Measurements from ENCODE around the gene CYP19A1. TPM values are rescaled to one million over a fixed set of nuclear protein-coding genes. Genes with fewer than 3 reads are reported as not detected.

CYP19A1 gene
- total RNA-seq, 2 experiments from 2014 or later, result not detected

DNA sequence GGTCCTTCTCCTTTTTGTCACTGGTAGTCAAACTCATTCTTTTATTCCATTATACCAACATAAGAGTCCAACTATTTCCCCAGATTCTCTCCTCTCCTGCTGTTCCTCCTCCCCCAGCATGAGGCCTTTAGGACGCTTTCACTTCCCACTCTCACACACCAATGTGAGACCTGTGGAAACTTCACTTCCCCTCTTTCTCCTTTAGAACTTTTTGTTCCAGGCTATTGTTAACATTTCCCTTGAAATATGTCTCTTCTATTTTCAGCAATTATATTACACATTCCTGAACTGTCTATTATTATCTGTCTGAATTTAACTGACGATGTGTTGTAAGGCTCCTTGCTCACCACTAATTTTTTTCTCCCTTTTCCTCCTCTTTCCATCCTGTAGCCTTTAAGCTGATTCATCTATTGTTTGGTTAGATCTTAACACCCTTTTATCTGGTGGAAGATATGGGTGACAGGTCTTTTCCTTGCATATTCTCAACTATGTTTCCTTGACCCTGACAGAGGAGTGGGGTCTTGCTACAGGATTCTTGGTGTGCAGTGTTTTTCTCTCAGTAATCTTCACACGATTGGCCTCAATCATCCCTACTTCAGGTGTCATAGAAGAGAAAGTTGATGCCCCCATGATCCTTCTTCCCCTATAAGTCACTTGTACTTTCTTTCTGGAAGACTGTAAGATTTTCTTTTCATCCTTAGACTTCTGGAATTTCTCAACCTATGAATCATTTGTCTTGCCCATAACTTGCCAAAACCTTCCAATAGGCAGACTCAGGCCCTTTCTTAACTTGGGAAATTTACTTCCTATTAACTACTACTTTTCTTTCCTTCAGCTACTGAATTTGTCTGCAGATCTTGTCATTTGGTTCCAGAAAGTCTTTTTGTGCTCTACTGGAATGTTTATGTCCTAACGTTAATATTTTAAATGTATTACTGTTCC lies 5.9 kb downstream of the CYP19A1 start:
- Mint-ChIP-seq H3K4me3 (no peak overlapping the region), H3K9me3 (no peaks in the 10 kb centered on the region), H3K36me3 (ENCODE audit: low read depth) (no peaks in the 10 kb centered on the region), H3K27ac (no peak overlapping the region), H3K4me1 (ENCODE audit: low read depth) (no peaks in the 10 kb centered on the region), H3K27me3 (peaks cover 1% of the 10 kb centered on the region)
- no peak for DNase-seq
- intact Hi-C loops (cut with micrococcal nuclease), result no loop called here
- POLR2A ChIA-PET, result interaction anchor here (0.6 kb wide), 1 partner anchor 472 kb away, joined by 4 read pairs; no protein-coding TSS in a partner anchor
- no peak for ATAC-seq
- TF ChIP-seq, protein P1, sequence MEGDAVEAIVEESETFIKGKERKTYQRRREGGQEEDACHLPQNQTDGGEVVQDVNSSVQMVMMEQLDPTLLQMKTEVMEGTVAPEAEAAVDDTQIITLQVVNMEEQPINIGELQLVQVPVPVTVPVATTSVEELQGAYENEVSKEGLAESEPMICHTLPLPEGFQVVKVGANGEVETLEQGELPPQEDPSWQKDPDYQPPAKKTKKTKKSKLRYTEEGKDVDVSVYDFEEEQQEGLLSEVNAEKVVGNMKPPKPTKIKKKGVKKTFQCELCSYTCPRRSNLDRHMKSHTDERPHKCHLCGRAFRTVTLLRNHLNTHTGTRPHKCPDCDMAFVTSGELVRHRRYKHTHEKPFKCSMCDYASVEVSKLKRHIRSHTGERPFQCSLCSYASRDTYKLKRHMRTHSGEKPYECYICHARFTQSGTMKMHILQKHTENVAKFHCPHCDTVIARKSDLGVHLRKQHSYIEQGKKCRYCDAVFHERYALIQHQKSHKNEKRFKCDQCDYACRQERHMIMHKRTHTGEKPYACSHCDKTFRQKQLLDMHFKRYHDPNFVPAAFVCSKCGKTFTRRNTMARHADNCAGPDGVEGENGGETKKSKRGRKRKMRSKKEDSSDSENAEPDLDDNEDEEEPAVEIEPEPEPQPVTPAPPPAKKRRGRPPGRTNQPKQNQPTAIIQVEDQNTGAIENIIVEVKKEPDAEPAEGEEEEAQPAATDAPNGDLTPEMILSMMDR (IDR thresholded peaks at IDR 0.05), result no peak
- CTCF ChIA-PET, result no interaction called here

DNA sequence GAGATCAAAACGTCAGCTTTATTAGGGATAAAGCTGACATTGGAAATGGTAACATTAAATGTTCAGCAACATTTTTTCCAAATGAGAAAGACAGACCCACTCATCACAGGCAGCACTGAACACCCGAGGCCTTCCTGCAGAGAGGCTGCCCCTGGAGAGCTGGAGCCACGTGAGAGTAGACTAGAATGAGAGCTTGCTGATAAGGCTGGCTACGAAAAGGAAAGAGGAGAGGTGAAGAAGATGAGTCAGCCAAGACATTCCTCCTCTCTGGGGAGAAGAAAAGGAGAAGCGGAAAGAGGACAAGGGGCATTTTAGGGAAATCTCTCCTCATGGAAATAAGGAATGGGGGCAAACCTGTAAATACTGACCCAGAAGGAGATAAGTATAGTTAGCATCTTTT lies 7.3 kb downstream of the CYP19A1 start:
- DNase-seq, result no peak
- CTCF ChIA-PET, result no interaction called here
- Mint-ChIP-seq H3K27me3 (peaks cover 1% of the 10 kb centered on the region), H3K9me3 (no peaks in the 10 kb centered on the region), H3K36me3 (ENCODE audit: low read depth) (no peaks in the 10 kb centered on the region), H3K4me1 (ENCODE audit: low read depth) (no peaks in the 10 kb centered on the region), H3K27ac (no peak overlapping the region), H3K4me3 (no peak overlapping the region)
- TF ChIP-seq, protein P1 (IDR thresholded peaks at IDR 0.05), result no peak
- no peak for ATAC-seq
- POLR2A ChIA-PET, result no interaction called here
- intact Hi-C loops (cut with micrococcal nuclease), result no loop called here

DNA sequence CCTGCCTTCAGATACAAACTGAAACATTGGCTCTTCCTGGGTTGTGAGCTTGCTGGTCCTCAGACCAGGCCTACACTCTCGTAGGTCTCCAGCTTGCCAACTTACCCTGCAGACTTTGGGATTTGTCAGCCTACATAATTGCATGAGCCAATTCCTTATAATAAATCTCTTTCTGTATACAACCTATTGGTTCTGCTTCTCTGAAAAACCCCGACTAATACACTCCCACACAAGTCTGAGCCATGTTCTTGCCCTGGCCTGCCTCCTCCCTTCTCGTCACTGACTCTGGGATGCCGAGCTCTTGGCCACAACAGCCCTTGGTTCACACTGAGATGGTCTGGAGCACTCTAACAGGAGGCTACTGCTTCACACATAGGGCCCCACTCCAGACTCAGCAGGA lies 9.5 kb downstream of the CYP19A1 start:
- no peaks in the 10 kb centered on the region for H3K36me3 Mint-ChIP-seq (ENCODE audit: low read depth)
- CTCF ChIA-PET, result no interaction called here
- no peaks in the 10 kb centered on the region for H3K4me1 Mint-ChIP-seq (ENCODE audit: low read depth)
- POLR2A ChIA-PET, result no interaction called here
- peaks cover 1% of the 10 kb centered on the region for H3K27me3 Mint-ChIP-seq
- no peak overlapping the region for H3K27ac Mint-ChIP-seq
- ATAC-seq (no peak), DNase-seq (no peak)
- no peak overlapping the region for H3K4me3 Mint-ChIP-seq
- no peaks in the 10 kb centered on the region for H3K9me3 Mint-ChIP-seq
- intact Hi-C loops (cut with micrococcal nuclease), result no loop called here
- TF ChIP-seq, protein P1 (IDR thresholded peaks at IDR 0.05), result no peak

DNA sequence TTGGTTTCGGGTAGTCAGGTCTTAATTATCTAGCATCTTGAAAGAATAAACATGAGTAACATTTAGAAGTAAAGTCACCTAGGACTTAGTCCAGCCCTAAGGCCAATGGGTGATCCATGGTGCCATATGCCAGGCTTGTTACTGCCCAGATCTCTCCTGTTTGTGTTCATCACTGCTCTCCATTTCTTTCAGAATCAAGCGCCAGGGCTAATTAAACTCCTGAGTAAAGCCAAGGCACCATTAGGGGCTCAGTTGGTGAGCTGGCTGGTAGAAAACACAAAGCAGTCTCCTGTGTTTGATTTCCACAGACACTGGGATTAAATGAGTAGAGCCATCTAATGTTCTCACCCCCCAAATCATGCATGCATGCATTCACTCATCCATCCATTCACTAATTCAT lies 11.3 kb downstream of the CYP19A1 start:
- Mint-ChIP-seq H3K4me3 (no peak overlapping the region), H3K27me3 (no peaks in the 10 kb centered on the region), H3K9me3 (no peaks in the 10 kb centered on the region), H3K4me1 (ENCODE audit: low read depth) (no peaks in the 10 kb centered on the region), H3K27ac (no peak overlapping the region), H3K36me3 (ENCODE audit: low read depth) (no peaks in the 10 kb centered on the region)
- intact Hi-C loops (cut with micrococcal nuclease), result no loop called here
- ChIA-PET CTCF (no interaction called here), POLR2A (no interaction called here)
- TF ChIP-seq, protein P1 (IDR thresholded peaks at IDR 0.05), result no peak
- DNase-seq (no peak), ATAC-seq (no peak)

DNA sequence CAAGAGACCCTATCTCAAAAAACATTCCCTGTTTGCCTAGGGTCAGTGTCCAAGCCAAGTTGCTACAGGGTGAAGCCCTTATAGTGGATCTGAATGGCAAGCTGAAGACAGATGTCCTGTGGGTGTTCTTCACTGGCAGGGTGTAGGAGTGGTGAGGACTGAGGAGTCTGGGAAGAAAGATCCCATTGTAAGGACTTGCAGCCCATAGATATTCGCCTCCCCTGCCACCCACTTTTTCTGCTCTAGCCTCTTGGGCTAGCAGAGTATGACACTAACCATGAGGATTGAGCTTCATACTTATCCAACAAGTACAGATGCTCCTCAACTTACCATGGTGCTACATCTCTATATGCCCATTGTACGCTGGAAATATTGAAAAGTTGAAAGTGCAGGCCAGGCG lies 13.2 kb downstream of the CYP19A1 start:
- no peak for ATAC-seq
- Mint-ChIP-seq H3K9me3 (no peaks in the 10 kb centered on the region), H3K4me1 (ENCODE audit: low read depth) (no peaks in the 10 kb centered on the region), H3K27ac (no peak overlapping the region), H3K36me3 (ENCODE audit: low read depth) (no peaks in the 10 kb centered on the region), H3K27me3 (no peaks in the 10 kb centered on the region), H3K4me3 (no peak overlapping the region)
- DNase-seq, result no peak
- TF ChIP-seq, protein P1 (IDR thresholded peaks at IDR 0.05), result no peak
- ChIA-PET POLR2A (no interaction called here), CTCF (no interaction called here)
- intact Hi-C loops (cut with micrococcal nuclease), result no loop called here

Data from activated CD8-positive, alpha-beta T cell treated with anti-CD3 and anti-CD28 coated beads for 36 hours (primary cell).